Non-pigmented ciliary epithelial cell (primary cell): ENCODE data around the gene OPCML.

Source experiments
- DNase-seq: peaks from one replicate; pipeline ENCODE4 v3.0.0-alpha.2; 2010; ENCODE audit warnings: low read depth

Gene OPCML

DNA sequence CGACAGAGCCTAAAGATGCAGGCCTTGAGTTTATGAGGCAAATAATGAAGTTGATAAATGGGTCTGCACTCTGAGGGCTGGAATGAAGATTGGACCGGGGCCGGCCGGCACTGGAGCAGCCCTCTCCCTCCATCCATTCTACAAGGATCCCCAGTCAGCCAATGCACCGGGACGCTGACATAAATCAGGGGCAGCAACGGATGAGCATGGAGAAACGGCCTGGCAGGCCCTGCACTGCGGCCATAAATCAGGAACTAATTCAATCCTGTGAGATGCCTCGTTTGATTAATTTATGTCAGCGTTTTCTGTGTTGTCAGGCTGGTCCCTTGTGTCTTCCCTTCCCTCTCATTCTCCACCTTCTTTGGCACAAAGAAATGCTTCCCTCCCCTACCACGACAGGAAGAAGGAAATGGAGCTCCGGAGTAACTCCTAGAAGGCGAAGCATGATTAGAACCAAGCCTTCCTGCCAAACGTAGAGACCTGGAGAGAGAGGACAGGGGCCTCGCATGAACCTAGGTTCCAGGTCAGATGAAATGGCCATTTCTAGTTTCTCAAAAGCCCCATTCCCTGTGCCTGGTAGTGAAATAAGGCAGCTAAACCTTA lies 358.4 kb downstream of the OPCML start:
- no peak for DNase-seq

DNA sequence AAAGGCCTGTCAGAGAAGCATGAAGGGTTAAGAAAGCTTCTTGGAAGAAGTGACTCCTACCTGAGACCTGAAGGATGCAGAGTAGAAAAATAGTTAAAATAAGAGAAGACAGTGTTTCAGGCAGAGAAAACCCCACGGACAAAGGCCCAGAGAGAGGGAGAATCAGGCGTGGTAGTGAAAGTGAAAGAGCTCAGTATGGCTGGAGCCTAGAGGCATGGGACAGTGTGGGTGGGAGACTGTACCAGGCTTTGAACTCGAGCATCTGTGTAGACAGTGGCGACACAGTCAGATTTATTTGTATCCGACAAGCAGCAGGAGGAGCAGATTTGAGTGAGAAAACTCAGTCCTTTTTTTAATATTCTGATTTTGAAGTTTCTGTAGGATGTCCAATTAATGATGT lies 360.0 kb downstream of the OPCML start:
- no peak for DNase-seq

DNA sequence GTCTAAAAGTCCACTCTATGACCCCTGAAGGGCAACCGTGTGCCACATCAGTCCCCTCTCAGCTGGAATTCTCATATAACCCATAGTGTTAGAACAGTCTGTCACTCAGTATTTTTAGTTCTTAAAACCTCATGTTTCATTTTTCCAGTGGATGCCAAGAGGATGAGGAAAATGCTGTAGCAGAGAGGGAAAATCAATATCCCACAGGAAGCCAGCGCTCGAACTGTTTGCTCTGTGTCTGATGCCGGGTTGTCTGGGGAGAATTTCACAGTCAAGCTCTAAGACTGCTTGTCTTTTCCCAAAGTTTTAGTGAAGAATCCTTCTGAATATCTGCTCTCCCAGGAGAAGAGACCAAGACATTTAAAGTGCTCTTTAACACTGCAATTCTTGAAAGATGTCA lies 360.9 kb downstream of the OPCML start:
- no peak for DNase-seq

DNA sequence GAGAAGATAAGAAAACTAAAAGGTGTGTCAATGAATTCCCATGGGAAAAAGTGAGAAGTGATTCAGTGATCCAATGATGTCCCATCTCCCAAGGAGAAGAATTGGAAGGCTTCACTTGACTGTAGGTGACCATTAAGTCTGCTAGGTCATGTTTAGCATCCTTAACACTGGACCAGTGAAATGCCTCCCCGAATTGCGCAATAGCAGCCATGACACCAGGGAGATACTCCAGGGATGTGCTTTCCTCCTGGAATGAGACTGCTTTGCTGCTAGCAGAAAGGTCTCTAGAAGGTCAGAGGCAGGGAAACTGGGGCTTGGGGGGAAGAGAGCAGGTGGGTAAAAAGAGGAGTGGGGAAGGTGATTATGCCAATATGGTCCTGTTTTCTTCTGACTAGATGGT lies 364.3 kb downstream of the OPCML start:
- DNase-seq: no peak

DNA sequence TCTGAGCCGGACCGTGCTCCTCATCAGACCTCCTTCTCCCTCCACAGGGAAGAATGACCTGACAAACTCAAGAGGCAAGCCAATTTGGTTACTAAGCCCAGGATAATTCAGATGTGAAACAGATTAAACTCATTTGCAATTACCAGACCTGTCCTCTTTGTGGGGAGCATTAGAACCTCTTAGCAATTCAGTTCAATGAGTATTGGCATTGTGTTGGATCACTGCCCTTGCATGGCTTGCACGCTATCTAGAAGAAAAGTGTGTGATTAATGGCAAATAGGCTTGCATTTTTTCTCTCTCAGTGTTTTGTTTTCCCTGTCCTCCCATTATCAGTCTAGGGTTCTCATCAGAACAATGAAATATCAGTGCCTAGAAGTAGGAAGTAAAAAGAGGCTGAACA lies 365.6 kb downstream of the OPCML start:
- DNase-seq: no peak

DNA sequence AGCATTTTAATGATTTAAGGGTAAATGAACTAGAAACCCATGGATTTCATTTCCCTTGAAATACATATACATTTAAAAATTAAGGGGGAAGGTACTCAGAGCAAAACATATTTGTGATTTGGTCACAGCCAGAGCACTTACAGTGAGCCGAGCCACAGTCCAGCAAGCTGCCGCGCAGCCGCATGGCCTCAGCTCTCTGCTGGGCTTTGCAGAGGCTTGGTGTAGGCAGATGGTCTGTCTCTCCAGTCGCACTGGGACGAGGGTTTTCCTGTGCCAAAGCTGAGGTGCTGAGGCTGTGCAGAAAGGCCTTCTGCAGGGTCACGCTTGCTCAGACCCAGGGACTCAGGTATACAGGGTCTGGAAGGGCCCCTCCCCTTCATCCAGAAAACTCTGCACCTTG lies 367.3 kb downstream of the OPCML start:
- no peak for DNase-seq

DNA sequence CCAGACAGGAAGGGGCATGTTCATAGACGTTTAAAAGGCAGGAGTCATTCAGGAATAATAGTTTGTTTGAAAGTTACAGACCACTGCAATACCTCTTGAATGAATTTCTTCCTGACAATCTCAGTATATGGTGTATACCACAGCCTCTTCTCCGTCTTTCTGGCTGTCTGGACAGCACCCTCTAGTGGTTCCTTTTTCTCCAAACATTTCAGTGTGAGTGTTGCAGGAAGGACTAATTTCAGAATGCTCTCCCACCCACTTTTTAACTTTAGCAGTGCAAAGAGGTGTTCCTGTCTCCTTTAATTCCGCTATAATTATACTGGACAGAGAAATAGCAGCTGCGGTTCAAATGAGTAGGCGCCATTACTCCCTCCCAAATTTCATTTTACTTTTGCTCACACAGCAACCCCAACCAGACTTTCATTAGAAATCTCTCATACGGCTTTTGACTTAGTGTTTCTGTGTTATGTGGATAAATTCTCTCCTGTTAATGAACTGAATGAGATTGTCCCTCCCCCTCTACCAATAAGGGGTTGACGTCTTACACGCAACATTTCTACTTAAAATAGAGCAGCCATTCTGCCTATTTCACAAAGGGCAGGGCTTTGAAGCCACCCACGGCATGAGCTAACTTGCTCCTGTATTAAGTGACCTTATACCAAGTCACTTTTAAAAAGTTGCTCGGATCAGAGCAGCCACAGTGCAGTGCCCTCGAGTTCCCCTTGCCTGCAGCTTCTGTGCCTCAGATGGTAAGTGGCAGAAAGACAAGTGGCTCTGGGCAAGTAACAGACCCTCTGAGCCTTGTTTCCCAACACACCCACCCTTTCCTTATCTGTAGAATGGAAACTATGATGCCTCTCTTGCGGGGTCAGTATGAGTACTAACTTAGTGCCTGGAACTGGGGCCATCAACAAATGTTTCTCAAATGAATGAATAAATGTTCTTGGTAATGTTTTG lies 368.6 kb downstream of the OPCML start:
- DNase-seq: peak; percentile 1

DNA sequence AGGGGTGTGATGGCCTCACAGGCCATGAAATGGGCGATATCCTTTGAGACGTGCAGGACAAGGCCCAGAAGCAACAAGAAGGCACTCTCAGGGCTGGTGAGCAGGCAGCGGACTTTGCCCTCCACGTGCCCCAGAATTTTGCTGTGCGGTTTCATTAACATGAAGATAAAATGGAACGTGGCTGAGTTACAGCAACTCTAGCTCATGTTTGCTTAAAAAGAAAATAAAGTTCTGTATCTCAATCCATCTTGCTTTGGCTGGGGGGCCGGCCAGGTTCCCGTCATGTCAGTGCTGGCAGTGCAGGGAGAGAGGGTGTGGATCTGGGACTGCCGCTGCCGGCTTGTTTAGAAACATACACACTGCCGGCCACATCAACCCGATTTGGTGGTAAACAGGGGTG lies 370.1 kb downstream of the OPCML start:
- DNase-seq: no peak

DNA sequence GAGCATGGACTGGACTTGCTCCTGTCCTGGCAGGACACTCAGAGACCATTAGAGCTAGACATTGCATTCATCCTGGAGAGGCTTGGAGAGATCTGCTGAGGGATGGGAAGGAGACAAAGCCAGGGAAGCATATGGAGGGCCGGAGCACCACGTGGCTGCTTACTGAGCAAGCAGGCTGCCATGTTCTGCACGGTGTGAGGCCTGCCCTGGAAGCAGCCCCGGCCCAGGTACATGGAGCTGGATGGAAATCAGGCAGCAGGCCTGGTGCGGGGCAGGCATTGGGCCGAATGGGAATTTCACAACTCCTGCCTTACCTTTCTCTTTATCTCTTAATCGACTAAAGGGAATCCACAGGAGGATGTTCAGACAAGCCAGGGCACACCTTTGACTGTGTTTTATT lies 371.5 kb downstream of the OPCML start:
- no peak for DNase-seq

DNA sequence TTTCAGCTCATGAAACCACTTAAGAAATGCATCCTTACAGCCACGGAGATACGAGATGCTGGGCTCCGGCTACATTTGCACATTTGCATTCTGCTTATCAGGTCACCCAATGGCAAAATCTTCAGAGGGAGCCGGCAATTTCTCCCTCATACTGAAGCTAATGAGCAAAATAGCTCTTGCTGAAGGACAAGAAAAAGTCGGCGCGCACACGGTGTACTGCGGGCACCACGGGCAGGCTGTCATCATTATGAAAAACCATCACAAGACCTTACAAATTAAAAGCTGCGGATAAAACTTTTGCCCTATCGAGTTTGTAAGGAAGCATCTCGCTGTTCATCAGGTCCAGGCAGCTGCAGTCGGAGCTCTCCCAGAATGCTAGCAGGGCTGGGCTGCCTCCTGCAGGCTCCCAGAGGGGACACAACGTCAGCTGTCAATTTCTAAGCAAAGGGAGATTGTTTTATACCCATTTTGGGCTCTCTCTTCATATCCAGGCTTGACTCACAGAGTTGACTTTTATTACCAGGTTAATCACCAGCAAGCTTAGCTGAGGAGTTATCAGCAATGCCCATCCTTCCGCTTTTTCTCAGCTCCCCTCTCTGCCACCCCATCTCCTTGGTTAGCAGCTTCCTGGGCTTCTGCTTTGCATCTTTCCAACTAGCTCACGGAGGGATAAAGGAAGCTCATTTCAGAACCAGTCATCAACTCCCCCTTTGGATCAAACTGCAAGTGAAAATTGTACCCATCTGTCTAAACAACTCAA lies 375.1 kb downstream of the OPCML start:
- no peak for DNase-seq

DNA sequence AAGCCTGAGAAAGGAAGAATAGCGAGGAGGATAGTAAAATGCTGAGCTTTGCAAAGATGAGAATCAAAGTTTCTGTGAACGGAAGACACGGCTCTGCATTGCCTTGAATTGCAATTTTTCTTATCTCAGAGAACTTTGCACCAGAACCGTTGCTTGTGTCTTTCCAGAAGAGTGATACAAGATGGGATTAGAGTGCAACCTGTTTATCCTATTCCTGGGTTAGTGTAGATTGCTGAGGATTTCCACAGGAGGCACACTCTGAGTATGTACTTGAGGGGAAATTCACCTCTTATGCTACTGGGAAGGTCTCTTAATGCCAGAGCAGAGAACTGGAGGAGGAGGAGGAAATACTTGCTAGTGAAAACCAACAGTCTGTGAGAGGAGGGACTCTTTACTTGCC lies 377.5 kb downstream of the OPCML start:
- DNase-seq: no peak

DNA sequence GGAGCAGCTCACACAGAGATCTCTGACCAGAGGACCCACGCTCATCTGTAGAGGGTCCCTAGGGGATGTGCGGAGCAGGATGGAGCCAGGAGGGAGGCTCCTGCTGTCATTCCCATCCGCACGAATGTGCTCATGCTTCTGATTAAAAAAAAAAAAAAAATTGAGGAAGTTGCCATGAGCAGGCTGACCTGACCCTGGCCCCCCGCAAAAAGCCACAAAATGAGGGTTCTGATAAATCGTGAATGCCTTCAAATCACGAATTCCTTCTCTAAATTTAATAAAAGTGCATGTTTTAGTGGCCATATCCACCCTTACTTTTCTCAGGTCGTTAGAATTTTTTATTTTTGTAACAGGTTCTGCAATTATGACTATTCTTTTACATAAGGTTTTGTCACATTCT lies 378.2 kb downstream of the OPCML start:
- DNase-seq: no peak

DNA sequence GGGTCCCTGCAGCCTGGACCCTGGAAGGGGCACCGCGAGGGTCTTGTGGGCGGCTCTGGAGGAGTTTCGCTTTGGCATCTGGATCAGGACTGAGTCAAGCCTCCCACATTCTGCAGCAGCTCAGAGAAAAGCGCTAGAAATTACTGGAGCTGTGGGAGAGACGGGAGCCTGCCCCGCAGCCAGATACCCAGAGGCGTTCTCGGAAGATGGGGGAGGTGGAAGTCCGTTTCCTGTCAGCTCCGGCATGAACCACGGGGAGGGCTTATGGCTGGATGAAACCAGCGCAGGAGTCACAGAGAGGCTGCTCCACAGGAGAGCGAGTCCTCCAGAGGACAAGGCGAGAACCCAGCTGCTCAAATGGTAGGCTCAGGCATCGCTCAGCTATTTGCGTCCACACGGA lies 379.3 kb downstream of the OPCML start:
- DNase-seq: no peak

DNA sequence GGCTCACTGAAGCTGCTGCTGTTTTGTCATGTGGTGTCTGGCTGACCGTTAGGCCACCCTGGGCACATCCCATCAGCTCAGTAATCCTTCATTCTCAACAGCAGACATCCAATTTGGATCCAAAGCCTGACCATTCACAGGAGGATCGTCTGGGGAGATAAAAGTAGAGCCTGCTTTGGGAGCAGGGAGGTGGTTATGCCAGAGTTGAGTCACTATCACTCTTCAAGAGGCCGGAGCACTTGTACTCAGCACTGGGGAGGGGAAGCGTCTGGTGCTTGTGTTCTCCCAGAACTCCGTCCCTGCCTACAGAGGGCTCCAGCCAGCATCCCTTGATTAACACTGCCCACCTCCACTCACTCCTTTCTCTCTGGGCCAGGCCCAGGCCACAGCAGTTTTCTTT lies 382.6 kb downstream of the OPCML start:
- DNase-seq: no peak

DNA sequence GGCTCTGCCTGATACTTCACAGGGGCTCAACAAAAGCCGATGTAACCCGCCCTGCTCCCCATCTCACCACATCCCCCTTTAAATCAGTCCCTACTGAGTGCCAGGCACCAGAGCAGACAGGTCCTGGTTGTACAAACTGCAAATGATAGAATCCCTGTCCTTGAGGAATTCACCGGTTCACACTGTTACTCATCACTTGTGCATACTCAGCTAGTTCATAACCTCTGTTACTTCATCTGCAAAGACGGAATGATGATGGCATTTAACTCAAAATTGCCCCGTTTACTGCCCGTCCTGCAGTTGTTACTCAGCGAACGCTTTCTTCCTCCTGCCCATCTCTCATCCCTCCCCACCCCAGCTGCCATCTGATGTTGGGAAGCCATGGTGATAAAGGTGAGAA lies 384.7 kb downstream of the OPCML start:
- DNase-seq: no peak

DNA sequence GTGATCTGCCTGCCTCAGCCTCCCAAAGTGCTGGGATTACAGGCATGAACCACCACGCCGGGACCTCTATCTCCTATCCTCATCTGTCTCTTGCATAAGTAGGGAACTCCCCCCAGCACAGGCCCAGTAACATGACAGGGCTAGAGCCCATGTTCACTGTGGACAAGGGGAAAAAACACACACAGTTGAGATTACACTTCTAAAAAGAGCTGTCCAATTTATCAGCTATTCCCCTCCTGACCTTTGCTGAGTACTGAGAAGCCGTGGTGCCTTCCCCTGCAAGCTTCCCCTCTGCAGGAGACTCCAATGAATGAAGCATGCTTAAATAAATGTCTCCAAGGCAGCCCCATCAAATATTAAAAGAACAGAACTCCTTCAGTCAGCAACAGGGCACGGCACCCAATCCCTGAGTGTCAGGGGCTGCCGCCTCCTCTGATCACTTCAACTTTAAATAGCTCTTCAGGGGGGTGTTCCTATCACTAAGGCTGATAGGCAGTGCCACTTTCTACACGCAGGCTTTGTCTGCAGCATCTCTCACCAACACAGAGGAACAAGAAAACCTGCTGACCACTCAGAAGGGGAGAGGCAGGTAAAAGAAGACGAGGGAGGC lies 385.5 kb downstream of the OPCML start:
- DNase-seq: no peak

DNA sequence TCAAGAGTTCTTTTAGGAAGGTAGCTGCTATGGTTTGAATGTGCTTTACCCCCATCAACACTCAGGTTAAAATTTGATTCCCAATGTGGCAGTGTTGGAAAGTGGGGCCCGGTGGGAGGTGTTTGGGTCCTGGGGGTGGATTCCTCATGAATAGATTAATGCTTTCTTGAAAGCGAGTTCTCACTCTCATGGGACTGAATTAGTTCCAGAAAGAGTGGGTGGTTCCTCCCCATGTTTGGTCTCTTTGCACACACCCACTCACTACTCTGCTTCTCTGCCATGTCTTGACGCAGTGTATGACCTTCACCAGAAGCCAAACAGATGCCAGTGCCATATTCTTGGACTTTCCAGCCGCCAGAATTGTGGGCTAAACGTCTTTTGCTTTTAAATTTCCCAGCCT lies 394.4 kb downstream of the OPCML start:
- DNase-seq: no peak

DNA sequence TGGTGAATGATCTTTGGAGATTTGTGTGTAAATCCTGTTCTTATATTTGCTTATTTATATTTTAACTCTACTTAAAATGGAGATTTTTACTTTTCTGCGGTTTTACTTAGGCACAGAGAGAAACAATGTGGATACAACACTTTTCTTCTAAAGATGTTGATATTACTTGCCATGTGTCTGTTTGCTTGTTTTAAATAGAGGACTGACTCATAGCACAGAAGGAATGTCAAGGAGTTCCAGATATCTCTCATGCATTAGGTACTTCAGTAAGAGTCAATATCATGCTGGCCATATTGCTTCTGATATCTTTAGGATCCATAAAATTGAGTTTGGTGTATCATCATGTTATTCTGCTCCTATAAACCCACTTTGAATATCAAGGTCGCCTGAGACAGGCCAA lies 395.0 kb downstream of the OPCML start:
- no peak for DNase-seq

DNA sequence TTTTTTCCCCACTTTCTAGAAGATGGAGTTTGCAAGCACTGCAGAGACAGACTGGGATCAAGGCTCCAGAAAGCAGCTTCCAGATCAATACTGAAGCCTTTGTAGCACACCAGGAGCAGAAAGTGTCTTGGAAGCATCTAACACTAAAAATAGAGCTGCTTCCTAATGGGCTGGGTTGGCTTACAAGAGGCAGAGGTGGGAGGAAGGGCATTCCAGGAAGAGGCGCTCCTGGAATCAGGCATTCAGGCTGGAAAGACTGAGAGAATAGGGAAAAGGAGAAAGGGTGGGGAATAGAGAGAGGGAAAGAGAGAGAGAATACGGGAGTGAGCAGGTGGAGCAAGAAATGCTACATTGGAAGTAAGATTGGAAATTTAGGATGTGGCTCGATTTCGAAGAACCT lies 395.9 kb downstream of the OPCML start:
- DNase-seq: no peak

DNA sequence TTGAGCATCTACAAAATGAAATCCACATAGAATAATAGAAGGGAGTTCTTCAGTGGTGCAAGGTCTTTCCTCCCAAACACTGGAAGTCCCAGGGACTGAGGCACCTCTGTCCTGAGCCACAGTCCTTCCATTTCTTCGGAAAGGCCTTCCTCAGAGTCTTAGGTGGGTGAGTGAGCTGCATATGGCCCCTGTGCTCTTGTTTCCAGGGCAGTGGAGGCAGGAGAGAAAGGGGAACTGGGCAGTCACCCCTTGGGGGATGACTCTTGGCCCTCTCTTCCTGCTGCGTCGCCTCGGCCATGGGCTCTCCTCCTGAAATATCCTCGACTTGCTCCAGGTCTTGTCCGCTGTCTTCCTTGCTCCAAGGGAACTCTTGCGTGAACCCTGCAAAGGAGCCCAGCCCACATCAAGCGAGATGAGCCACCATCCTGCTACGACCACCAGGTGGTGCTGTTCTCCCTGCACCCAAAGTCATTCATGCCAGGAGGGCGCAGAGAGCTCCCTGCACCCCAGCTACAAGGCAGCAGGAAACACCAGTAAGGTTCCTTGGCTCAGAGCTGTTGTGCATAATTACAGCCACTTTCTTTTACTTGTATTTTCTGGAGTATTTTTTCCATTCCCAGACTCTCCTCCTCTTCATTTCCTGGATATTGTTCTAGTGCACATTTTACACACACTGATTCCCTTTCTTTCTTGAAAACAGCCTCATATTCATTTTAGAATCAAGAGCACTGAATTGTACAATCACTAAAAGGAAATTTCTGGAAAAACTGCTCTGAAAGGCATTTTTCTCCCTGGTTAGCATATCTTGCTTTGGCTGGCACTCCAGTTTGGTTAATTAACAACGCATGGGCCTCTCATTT lies 397.8 kb downstream of the OPCML start:
- DNase-seq: peak; percentile 2

DNA sequence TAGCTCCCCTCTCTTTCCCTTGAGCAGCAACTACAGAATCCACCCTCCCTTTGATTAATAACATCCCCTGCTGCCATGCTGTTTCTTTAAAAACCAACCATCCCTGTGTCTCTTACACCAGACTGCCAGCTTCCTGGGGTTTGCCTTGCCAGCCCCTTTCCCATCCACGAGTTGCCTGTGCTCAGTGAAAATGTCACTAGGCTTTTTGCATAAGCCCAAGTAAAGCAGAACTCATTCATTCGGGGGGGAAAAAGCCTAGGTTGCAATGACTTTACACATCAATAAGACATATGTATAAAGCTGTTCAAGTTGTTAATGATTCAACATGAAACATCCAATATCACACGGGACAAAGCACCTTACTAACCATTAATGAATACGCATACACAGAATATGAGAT lies 398.7 kb downstream of the OPCML start:
- no peak for DNase-seq

DNA sequence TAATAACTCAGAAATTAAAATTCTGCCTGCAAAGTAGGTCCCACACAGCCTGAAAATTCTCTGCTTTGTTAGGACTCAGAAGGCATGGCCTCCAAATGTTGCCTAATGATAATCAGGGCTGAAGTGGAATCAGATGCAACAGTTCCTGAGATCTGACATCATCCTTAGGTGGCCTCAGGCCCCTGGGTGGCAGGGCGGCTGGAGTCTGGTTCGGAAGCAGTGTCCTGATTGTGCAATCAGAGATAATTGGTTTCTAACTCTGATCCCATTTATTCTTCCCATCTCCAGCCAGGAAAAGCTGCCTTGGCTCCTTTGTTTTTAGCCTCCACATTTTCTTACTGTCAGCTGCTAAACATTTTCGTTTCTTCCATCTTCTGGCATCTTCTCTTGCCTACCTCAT lies 399.3 kb downstream of the OPCML start:
- DNase-seq: no peak
